Heart right ventricle (tissue), 16 donors: ENCODE results near the gene ATG4A. TPM values are rescaled to one million over a fixed set of nuclear protein-coding genes. Genes with fewer than 3 reads are reported as not detected.

Experiments
- ATAC-seq, 8 donors: fragments of 200-7000 bp; cut with Tn5 transposase; one replicate each; pipeline ENCODE4 v1.9.1; 2020; ENCODE audit warnings: mild to moderate bottlenecking in 8 of 8, moderate library complexity in 8 of 8, moderate number of reproducible peaks in 1 of 8
- DNase-seq, 2 donors: peaks; one replicate each; pipeline ENCODE4 v3.0.0-alpha.2; 2020
- H3K27ac ChIP-seq, 10 donors: fragments of 200-600 bp; sonication (generic) in 2 of 10; one replicate each; pipeline versions ENCODE4 v1.5.0 to v1.8.0; 2020 to 2022; ENCODE audit warnings: mild to moderate bottlenecking in 3 of 10
- H3K27me3 ChIP-seq, 7 donors: fragments of 200-600 bp; one replicate each; pipeline ENCODE4 v1.8.0; 2021 to 2022; ENCODE audit warnings: mild to moderate bottlenecking in 2 of 7
- H3K36me3 ChIP-seq, 9 donors: fragments of 200-600 bp; sonication (generic) in 1 of 9; one replicate each; pipeline versions ENCODE4 v1.5.0 to v1.8.0; 2020 to 2022; ENCODE audit warnings: mild to moderate bottlenecking in 2 of 9
- H3K4me1 ChIP-seq, 9 donors: fragments of 200-600 bp; sonication (generic) in 1 of 9; one replicate each; pipeline versions ENCODE4 v1.5.0 to v1.8.0; 2020 to 2022; ENCODE audit warnings: mild to moderate bottlenecking in 4 of 9
- H3K4me3 ChIP-seq, 10 donors: fragments of 200-600 bp; sonication (generic) in 2 of 10; one replicate each; pipeline versions ENCODE4 v1.5.0 to v1.8.0; 2020 to 2022; ENCODE audit warnings: mild to moderate bottlenecking in 7 of 10, moderate library complexity in 2 of 10
- H3K9me3 ChIP-seq, 11 donors: fragments of 200-600 bp in 10 of 11; sonication (generic) in 2 of 11; one replicate each; pipeline versions ENCODE4 v1.5.0 to v1.8.0; 2013 to 2022; ENCODE audit warnings: mild to moderate bottlenecking in 2 of 11, control low read depth in 1 of 11, moderate library complexity in 1 of 11
- WGBS, 2 donors: extraction: QIAGEN DNeasy Blood & Tissue Kit; methylation state at CpG; one replicate each; pipeline ENCODE4 v1.1.7; 2013; ENCODE audit warnings: inconsistent platforms in 1 of 2; 5-methylcytosine and 5-hydroxymethylcytosine counted together
- intact Hi-C, 10 donors: fragments of 100-400 bp; cut with DNase I; formaldehyde crosslinking; loops; one replicate each; pipeline versions ENCODE4 v1.11.1 to v1.14.2; 2022
- polyA plus RNA-seq, 2 donors: library from polyadenylated mRNA; stranded (reverse); fragments of 200-250 nt; gene quantifications; one replicate each; pipeline ENCODE4 v1.2.3, GENCODE V29; 2013
- total RNA-seq, 10 donors: library from RNA; stranded (reverse); fragmentation: NEBNext Ultra II Directional in 3 of 10; extraction: Animal tissue kit (Norgen Biotek cat#: 25700) in 3 of 10; gene quantifications; one replicate each; pipeline versions ENCODE4 v1.2.1 to v1.2.4, GENCODE V29; 2021 to 2023
- TF ChIP-seq, protein P1 (sequence below), 9 donors: fragments of 200-600 bp; sonication (generic) in 2 of 9; IDR thresholded peaks; one replicate each; pipeline versions ENCODE4 v1.5.0 to v1.8.0; 2021 to 2022; ENCODE audit warnings: antibody characterized with exemption in 9 of 9, mild to moderate bottlenecking in 5 of 9, moderate library complexity in 1 of 9
- donor health status: Arrhythmogenic right ventricular cardiomyopathy.
- donor health status: ischemic (EF 13 %, LVEDD 7.1; RV severe dilation, severe dysfunction).
- donor health status: healthy with polysubstance abuse.
- donor health status: DM: no; HTN: yes; CAD: no.
- donor health status: DM: no; HTN: no; CAD: no.
- donor health status: ischemic (EF 25% LVEDD 6.9; RV normal size, moderate dysfunction).
- donor health status: ischemic (EF 25% LVEDD 5.7; RV mildly dilated, moderate dysfunction).
- donor health status: healthy.
- donor health status: DM: yes; HTN: yes; CAD: no.
- donor health status: Ischemic cardiomyopathy.
- donor health status: ischemic (EF 35%, LVEDD 5.7; RV mildly dilated, moderate dysfunction).
- donor health status: nonischemic (EF 11% LVEDD 7.7; RV severe dilation, severe dysfunction).
- donor health status: DM: yes; HTN: yes; CAD: no.
- donor health status: PGD.
- donor health status: ischemic (EF 29% LVEDD 5.4; RV normal size, mild dysfunction).
- donor health status: nonischemic (EF 23%, LVEDD 6.1; RV moderate dilation, normal function).

The ATG4A gene
- total and polyA plus RNA-seq, 12 donors, result 13.1 to 20.5 (median 17.1) TPM

DNA sequence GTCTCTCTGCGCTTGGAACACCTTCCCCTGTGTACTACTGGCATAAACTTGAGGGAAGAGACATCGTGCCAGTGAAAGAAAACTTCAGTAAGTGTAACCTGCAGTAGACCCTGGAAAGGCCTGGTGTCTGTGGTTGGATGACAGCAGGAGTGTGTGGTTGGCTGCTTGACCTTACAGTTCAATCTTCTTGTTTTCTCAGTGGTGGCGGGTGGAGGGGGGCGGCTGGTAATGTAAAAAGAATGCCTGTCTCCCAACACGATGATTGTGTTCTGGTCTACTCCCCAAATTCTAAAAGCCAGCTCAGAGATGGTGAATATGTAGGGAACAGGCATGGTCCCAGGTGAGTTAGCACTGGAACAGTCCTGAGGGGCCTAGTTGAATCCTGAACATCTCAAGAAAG is 18.8 kb upstream of the ATG4A start:
- intact Hi-C loops, result loop anchor here in 3 of 10 donors (5.0 to 10.0 kb wide), 2 partner anchors 48 to 50 kb away; no protein-coding TSS in a partner anchor
- TF ChIP-seq, protein P1, sequence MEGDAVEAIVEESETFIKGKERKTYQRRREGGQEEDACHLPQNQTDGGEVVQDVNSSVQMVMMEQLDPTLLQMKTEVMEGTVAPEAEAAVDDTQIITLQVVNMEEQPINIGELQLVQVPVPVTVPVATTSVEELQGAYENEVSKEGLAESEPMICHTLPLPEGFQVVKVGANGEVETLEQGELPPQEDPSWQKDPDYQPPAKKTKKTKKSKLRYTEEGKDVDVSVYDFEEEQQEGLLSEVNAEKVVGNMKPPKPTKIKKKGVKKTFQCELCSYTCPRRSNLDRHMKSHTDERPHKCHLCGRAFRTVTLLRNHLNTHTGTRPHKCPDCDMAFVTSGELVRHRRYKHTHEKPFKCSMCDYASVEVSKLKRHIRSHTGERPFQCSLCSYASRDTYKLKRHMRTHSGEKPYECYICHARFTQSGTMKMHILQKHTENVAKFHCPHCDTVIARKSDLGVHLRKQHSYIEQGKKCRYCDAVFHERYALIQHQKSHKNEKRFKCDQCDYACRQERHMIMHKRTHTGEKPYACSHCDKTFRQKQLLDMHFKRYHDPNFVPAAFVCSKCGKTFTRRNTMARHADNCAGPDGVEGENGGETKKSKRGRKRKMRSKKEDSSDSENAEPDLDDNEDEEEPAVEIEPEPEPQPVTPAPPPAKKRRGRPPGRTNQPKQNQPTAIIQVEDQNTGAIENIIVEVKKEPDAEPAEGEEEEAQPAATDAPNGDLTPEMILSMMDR (IDR thresholded peaks at IDR 0.05), result no peak
- 85 to 88% methylated on average over 5 of the region's 5 CpGs for WGBS, 2 donors

DNA sequence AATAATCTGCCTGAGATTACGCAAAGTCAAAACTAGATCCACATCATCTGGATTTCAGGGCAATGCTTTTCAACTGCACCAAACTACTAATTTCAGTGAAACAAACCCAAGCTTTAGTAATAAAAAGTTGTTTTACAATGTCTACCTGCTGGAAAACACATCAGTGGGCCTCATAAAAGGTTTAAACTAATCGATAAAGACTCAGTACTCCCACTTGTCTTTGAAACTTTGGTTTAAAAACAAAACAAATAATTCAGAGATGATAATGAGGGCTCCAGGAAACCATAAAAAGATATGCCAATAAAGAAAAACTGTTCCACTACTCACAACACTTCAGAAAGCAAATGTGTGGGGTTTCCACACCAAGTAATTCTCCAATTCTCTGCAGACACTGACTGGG is 10.5 kb upstream of the ATG4A start:
- Histone ChIP-seq H3K36me3 (peaks cover 0 to 31% (median 0%) of the 10 kb centered on the region in 9 donors), H3K4me1 (no peaks in the 10 kb centered on the region), H3K27ac (no peak overlapping the region), H3K27me3 (peaks cover 0 to 42% (median 0%) of the 10 kb centered on the region in 7 donors), H3K4me3 (no peak overlapping the region), H3K9me3 (no peaks in the 10 kb centered on the region)
- intact Hi-C loops, result loop anchor here in 1 of 10 donors (10.0 kb wide), 1 partner anchor 64 kb away; no protein-coding TSS in a partner anchor
- TF ChIP-seq, protein P1 (IDR thresholded peaks at IDR 0.05), result no peak
- WGBS, 2 donors, result 91 to 95% methylated on average over 2 of the region's 2 CpGs
- DNase-seq, result no peak
- ATAC-seq, result no peak

More for the DNA sequence above, 18.8 kb upstream of the ATG4A start:
- DNase-seq (no peak), ATAC-seq (no peak)
- Histone ChIP-seq H3K27me3 (peaks cover 0 to 40% (median 0%) of the 10 kb centered on the region in 7 donors), H3K4me3 (no peak overlapping the region), H3K4me1 (no peaks in the 10 kb centered on the region), H3K27ac (no peak overlapping the region), H3K9me3 (no peaks in the 10 kb centered on the region), H3K36me3 (no peaks in the 10 kb centered on the region)

DNA sequence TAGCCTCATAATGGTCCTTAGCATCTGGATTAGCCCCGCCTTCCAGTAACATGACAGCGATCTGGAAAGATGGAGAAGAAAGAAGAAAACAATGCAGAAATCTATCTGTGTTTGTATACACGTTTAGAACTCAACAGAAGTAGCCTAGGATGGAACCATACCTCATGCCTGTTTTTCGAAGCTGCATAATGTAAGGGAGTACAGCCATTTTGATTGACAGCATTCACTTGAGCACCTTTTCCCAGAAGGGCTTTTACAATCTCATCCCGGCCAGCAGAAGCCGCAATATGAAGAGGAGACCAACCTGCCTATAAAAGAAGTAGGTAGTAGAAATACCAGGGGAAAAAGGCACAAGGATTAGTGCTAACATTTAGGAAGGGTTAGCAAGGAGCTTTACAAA is 3.8 kb upstream of the ATG4A start:
- 91 to 96% methylated on average over 6 of the region's 6 CpGs for WGBS, 2 donors
- no peak for DNase-seq
- H3K27ac ChIP-seq, result no peak overlapping the region
- no peak overlapping the region for H3K4me3 ChIP-seq
- peaks cover 0 to 32% (median 7%) of the 10 kb centered on the region in 9 donors for H3K4me1 ChIP-seq
- H3K36me3 ChIP-seq, result peaks cover 0 to 56% (median 14%) of the 10 kb centered on the region in 9 donors
- intact Hi-C loops, result loop anchor here in 1 of 10 donors (10.0 kb wide), 1 partner anchor 57 kb away; no protein-coding TSS in a partner anchor
- H3K27me3 ChIP-seq, result peaks cover 0 to 35% (median 0%) of the 10 kb centered on the region in 7 donors
- no peak for ATAC-seq
- TF ChIP-seq, protein P1 (IDR thresholded peaks at IDR 0.05), result no peak
- no peaks in the 10 kb centered on the region for H3K9me3 ChIP-seq

DNA sequence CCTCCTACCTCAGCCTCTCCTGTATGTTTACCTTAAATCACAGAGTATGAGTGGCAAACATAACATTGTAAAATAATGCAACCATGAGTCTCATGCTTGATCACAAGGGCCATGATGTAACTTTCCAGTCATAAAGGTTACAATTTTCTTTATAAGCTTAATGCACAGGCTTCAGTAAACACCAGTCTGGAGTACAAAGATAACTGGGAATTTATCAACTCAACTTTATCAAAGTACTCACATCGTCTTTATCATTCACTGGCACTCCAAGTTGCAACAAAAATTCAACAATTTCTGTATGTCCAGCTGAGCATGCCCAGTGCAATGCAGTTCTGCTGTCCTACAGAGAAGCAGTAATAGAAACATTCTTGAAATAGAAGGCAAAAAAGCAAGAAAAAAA is 3.1 kb upstream of the ATG4A start:
- TF ChIP-seq, protein P1 (IDR thresholded peaks at IDR 0.05), result no peak
- ATAC-seq, result no peak
- H3K4me1 ChIP-seq, result peaks cover 0 to 32% (median 7%) of the 10 kb centered on the region in 9 donors
- WGBS, 2 donors, result 27 to 49% methylated on average over 1 of the region's 1 CpG
- H3K36me3 ChIP-seq, result peaks cover 0 to 52% (median 14%) of the 10 kb centered on the region in 9 donors
- H3K9me3 ChIP-seq, result no peaks in the 10 kb centered on the region
- DNase-seq, result no peak
- intact Hi-C loops, result loop anchor here in 1 of 10 donors (10.0 kb wide), 1 partner anchor 56 kb away; no protein-coding TSS in a partner anchor
- no peak overlapping the region for H3K4me3 ChIP-seq
- peaks cover 0 to 28% (median 0%) of the 10 kb centered on the region in 7 donors for H3K27me3 ChIP-seq
- no peak overlapping the region for H3K27ac ChIP-seq
